OCI-LY1 (cell line): ENCODE data around the gene CCDC86.

ENCODE experiments used
- H2AFZ ChIP-seq: fragments of 200-600 bp; sonication (generic), shearing (Covaris generic); 2 replicates; pipeline ENCODE4 v1.6.0; 2014; ENCODE audit warnings: antibody characterized with exemption, mild to moderate bottlenecking, low read length
- H3F3A ChIP-seq: fragments of 200-600 bp; sonication (generic), shearing (Covaris generic); 2 replicates; pipeline ENCODE4 v1.6.0; 2014; ENCODE audit warnings: mild to moderate bottlenecking, antibody characterized with exemption, low read length, moderate library complexity; ENCODE audit not compliant: insufficient read depth
- H3K27ac ChIP-seq: fragments of 200-600 bp; sonication (generic); 2 replicates; pipeline ENCODE4 v1.5.1; 2014; ENCODE audit warnings: low read length, mixed run types, mild to moderate bottlenecking, low read depth; ENCODE audit not compliant: poor library complexity, severe bottlenecking
- H3K27me3 ChIP-seq: fragments of 200-600 bp; sonication (generic); 2 replicates; pipeline ENCODE4 v1.6.0; 2014; ENCODE audit warnings: antibody characterized with exemption, mild to moderate bottlenecking, low read length, moderate library complexity; ENCODE audit not compliant: insufficient read depth
- H3K36me3 ChIP-seq: fragments of 200-600 bp; sonication (generic); 2 replicates; pipeline ENCODE4 v1.6.1; 2014; ENCODE audit warnings: mild to moderate bottlenecking, antibody characterized with exemption, low read length, moderate library complexity, mixed read lengths; ENCODE audit not compliant: insufficient read depth
- H3K4me1 ChIP-seq: fragments of 200-600 bp; sonication (generic); 2 replicates; pipeline ENCODE4 v1.5.1; 2014; ENCODE audit warnings: mild to moderate bottlenecking, low read length, moderate library complexity; ENCODE audit not compliant: insufficient read depth, severe bottlenecking
- H3K4me2 ChIP-seq: fragments of 200-600 bp; sonication (generic), shearing (Covaris generic); 2 replicates; pipeline ENCODE4 v1.6.1; 2014; ENCODE audit warnings: low read length
- H3K4me3 ChIP-seq: fragments of 200-600 bp; sonication (generic); 2 replicates; pipeline ENCODE4 v1.5.1; 2014; ENCODE audit warnings: low read length, low read depth, mild to moderate bottlenecking, mixed read lengths; ENCODE audit not compliant: poor library complexity, severe bottlenecking
- H3K79me2 ChIP-seq: fragments of 200-600 bp; shearing (Covaris generic); 2 replicates; pipeline ENCODE4 v1.6.1; 2016; ENCODE audit warnings: mixed run types, low read length, mixed read lengths; ENCODE audit not compliant: insufficient read depth
- H3K9ac ChIP-seq: fragments of 200-600 bp; sonication (generic), shearing (Covaris generic); 2 replicates; pipeline ENCODE4 v1.6.1; 2014; ENCODE audit warnings: mild to moderate bottlenecking, low read length, mixed read lengths
- H3K9me2 ChIP-seq: fragments of 200-600 bp; sonication (generic), shearing (Covaris generic); 2 replicates; pipeline ENCODE4 v1.6.1; 2014; ENCODE audit warnings: low read depth, mild to moderate bottlenecking, low read length, mixed read lengths
- H3K9me3 ChIP-seq: fragments of 200-600 bp; shearing (Covaris generic); 2 replicates; pipeline ENCODE4 v1.6.1; 2014; ENCODE audit warnings: low read length, mixed read lengths
- H4K20me1 ChIP-seq: fragments of 200-600 bp; sonication (generic), shearing (Covaris generic); 2 replicates; pipeline ENCODE4 v1.6.0; 2016; ENCODE audit warnings: mild to moderate bottlenecking, low read length; ENCODE audit not compliant: insufficient read depth
- EZH2 ChIP-seq: fragments of 200-600 bp; sonication (generic), shearing (Covaris generic); IDR thresholded peaks from 2 replicates; pipeline ENCODE4 v1.8.0; 2017; ENCODE audit warnings: borderline replicate concordance, mixed run types, mild to moderate bottlenecking, antibody characterized with exemption, low read length, moderate library complexity, mixed read lengths
- TF ChIP-seq, protein P1 (sequence below): fragments of 200-600 bp; sonication (generic), shearing (Covaris generic); IDR thresholded peaks from 2 replicates; pipeline ENCODE4 v1.5.1; 2017; ENCODE audit warnings: mild to moderate bottlenecking, antibody characterized with exemption, low read length, moderate library complexity, mixed read lengths

CCDC86 gene

GRCh38 chr11:60852982-60853950 is 11.4 kb downstream of the CCDC86 start:
- TF ChIP-seq EZH2, result no peak
- Histone ChIP-seq H3K79me2 (no peaks in the 10 kb centered on the region), H3K27ac (no peak overlapping the region), H3K36me3 (peaks cover 38% of the 10 kb centered on the region), H3K9me2 (no peaks in the 10 kb centered on the region), H3K4me2 (no peak overlapping the region), H3K9me3 (no peaks in the 10 kb centered on the region), H2AFZ (no peak overlapping the region), H3F3A (no peaks in the 10 kb centered on the region), H3K4me3 (no peak overlapping the region), H3K27me3 (no peaks in the 10 kb centered on the region), H3K9ac (no peak overlapping the region), H3K4me1 (no peaks in the 10 kb centered on the region), H4K20me1 (no peaks in the 10 kb centered on the region)

DNA sequence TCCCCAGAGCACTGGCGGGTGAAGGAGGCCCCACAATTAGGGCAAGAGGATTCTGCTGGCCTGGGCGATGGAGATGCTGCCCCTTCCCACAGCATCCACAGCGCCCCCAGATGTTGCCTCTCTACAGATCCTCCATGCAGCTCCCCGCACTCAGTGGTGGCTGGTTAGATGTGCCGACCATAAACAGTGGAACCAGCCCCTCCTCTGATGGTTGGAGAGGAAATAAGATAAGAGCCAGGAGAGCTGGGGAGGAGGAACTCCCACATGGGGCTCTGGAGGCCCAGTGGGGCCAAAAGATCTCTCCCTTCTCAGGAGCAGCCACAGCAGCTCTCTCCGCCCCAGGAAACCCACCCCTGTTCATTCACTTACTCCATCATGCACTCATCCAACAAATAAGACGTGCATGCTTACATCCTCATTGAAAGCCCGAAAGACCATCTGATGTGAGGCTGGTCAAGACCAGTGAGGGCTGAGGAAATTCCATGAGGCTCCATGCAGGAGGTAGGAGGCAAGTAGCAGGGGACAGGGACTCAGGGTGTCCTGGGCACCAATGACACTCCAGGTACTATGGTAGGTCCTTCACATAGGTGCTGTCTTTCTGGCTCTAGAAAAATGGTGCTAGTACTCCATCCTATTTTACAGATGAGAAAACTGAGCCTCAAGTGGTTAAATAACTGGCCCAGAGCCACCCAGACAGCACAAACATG is 12.4 kb downstream of the CCDC86 start:
- no peak overlapping the region for H3K27ac ChIP-seq
- no peaks in the 10 kb centered on the region for H3F3A ChIP-seq
- H2AFZ ChIP-seq, result no peak overlapping the region
- no peaks in the 10 kb centered on the region for H3K79me2 ChIP-seq
- no peak overlapping the region for H3K4me3 ChIP-seq
- H4K20me1 ChIP-seq, result no peaks in the 10 kb centered on the region
- H3K9me2 ChIP-seq, result no peaks in the 10 kb centered on the region
- peaks cover 28% of the 10 kb centered on the region for H3K36me3 ChIP-seq
- no peak overlapping the region for H3K9ac ChIP-seq
- no peaks in the 10 kb centered on the region for H3K27me3 ChIP-seq
- H3K9me3 ChIP-seq, result no peaks in the 10 kb centered on the region
- TF ChIP-seq, protein P1, sequence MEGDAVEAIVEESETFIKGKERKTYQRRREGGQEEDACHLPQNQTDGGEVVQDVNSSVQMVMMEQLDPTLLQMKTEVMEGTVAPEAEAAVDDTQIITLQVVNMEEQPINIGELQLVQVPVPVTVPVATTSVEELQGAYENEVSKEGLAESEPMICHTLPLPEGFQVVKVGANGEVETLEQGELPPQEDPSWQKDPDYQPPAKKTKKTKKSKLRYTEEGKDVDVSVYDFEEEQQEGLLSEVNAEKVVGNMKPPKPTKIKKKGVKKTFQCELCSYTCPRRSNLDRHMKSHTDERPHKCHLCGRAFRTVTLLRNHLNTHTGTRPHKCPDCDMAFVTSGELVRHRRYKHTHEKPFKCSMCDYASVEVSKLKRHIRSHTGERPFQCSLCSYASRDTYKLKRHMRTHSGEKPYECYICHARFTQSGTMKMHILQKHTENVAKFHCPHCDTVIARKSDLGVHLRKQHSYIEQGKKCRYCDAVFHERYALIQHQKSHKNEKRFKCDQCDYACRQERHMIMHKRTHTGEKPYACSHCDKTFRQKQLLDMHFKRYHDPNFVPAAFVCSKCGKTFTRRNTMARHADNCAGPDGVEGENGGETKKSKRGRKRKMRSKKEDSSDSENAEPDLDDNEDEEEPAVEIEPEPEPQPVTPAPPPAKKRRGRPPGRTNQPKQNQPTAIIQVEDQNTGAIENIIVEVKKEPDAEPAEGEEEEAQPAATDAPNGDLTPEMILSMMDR, result no peak
- TF ChIP-seq EZH2, result no peak
- H3K4me2 ChIP-seq, result no peak overlapping the region
- peaks cover 4% of the 10 kb centered on the region for H3K4me1 ChIP-seq

GRCh38 chr11:60854847-60855725 is 13.2 kb downstream of the CCDC86 start:
- Histone ChIP-seq H3K9me3 (no peaks in the 10 kb centered on the region), H3K27ac (no peak overlapping the region), H3K4me3 (no peak overlapping the region), H4K20me1 (no peaks in the 10 kb centered on the region), H3K9ac (no peak overlapping the region), H3K27me3 (no peaks in the 10 kb centered on the region), H3K4me1 (peaks cover 4% of the 10 kb centered on the region), H2AFZ (no peak overlapping the region), H3K9me2 (no peaks in the 10 kb centered on the region), H3K36me3 (peaks cover 20% of the 10 kb centered on the region), H3K4me2 (no peak overlapping the region), H3K79me2 (no peaks in the 10 kb centered on the region), H3F3A (no peaks in the 10 kb centered on the region)
- TF ChIP-seq, protein P1, result no peak
- TF ChIP-seq EZH2, result no peak
